Sciatic nerve (tissue), 2 donors: ENCODE results near the gene CGB8. TPM values are rescaled to one million over a fixed set of nuclear protein-coding genes. Genes with fewer than 3 reads are reported as not detected.
"Not testable (repeated sequence)": the region's sequence is repeated elsewhere in the genome, so short reads cannot be mapped to it uniquely, and the experiment has no call there.

Experiments used
- ATAC-seq: fragments of 200-7000 bp; cut with Tn5 transposase; one replicate; pipeline ENCODE4 v1.9.1; 2020; ENCODE audit warnings: mild to moderate bottlenecking, moderate library complexity
- DNase-seq: peaks from one replicate; pipeline ENCODE4 v3.0.0-alpha.2; 2020; ENCODE audit warnings: low spot score
- intact Hi-C: fragments of 100-400 bp; cut with DNase I; formaldehyde crosslinking; loops from one replicate; pipeline ENCODE4 v1.14.2; 2022
- total RNA-seq: library from RNA; stranded (reverse); fragmentation: NEBNext Ultra II Directional; extraction: Animal tissue kit (Norgen Biotek cat#: 25700); gene quantifications from one replicate; pipeline ENCODE4 v1.2.1, GENCODE V29; 2021
- donor health status: DM: no; HTN: no; CAD: no.
- donor health status: DM: no; HTN: no; CAD: no.

Gene CGB8
- total RNA-seq, 1 donor from 2014 or later, result not detected

DNA sequence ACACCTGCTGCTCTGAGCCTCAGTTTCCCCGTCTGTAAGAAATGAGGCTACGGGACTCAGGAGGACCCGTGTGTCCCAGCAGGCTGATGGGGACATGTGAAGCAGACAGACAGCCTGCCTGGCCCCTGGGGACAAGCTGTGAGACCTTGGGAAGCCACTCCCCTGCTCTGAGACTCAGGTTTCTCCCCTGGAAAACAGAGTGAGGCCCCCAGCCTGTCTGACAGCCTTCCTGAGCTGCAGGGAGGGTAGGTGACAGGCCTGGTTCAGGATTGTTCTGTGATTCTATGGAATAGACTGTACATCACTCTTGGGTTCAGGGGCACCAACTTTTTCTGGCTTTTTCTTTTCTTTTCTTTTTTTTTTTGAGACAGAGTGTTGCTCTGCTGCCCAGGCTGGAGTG lies 18.6 kb upstream of the CGB8 start:
- intact Hi-C loops, result no loop called here
- ATAC-seq, result no peak
- DNase-seq, result no peak

DNA sequence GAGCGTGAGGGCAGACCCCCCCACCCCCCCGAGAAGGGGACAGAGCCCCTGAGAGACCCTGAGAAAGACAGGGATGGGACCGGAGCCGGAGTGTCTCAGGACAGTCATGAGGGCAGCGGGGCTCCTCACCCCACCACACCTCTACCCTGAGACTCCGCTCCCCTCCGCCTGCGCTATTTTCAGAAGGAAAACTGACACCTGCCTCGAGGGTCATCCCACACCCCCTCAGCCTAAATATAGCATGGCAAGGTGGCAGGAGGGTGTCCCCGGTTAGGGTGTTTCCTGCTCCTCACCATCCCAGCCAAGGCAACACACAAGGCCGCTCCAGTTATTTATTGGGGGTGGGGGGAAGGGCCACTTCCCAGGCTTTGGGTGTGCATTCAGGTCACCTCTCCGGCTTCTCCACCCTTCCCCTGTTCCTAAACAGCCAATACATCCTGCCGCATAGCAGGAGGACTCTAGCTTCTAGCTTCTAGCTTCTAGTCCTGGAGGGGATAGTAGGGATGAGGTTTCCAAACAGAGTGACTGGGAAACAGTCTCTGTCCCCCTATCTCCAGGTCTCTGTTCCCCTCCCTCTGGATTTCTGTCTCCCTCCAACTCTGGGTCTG lies 17.1 kb upstream of the CGB8 start:
- ATAC-seq (no peak), DNase-seq (no peak)
- intact Hi-C loops, result no loop called here

DNA sequence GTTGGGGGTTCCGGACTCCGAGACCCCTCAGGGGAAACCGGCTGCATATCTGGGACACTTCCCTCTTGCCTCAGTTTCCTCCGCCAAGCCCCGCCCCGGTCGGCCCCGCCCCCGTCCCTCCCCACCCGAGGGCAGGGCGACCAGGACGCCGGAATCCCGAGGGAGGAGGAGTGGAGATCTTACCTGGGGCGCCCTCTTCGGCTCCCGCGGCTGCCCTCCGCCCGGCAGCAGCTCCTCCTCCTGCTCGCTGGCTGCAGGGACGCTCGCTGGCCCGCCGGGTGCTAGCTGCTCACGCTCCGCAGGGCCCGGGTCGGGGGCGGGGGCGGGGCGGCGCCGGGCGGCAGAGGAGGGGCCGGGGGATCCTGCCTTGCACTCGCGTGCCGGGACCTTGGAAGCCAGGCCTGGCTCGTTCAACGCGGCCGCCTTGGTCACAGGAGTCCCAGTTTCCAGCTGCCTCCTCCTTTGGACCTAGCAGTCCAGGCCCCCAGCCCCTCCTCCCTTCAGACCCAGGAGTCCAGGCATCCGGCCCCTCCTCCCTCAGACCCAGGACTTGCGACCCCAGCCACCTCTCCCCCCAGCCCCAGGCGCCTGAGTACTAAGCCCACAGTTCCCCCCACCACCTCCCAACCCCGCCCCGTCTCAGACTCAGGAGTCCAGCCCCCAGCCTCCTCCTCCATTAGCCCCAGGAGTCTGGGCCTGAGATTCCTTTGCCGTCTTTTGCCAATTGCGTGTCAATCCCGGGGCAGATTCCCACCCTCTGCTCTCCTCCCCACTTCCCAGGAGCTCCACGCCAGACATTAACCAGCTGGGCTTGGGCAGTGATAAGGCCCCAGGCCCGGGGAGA lies 16.1 kb upstream of the CGB8 start, which contains the start of gene NTF4:
Gene NTF4 (minus strand): TSS at position 51 of the 844 bp plus-strand sequence. CDS start 2,821 bp downstream, outside the sequence.
- no peak for ATAC-seq
- DNase-seq, result no peak
- intact Hi-C loops, result no loop called here

DNA sequence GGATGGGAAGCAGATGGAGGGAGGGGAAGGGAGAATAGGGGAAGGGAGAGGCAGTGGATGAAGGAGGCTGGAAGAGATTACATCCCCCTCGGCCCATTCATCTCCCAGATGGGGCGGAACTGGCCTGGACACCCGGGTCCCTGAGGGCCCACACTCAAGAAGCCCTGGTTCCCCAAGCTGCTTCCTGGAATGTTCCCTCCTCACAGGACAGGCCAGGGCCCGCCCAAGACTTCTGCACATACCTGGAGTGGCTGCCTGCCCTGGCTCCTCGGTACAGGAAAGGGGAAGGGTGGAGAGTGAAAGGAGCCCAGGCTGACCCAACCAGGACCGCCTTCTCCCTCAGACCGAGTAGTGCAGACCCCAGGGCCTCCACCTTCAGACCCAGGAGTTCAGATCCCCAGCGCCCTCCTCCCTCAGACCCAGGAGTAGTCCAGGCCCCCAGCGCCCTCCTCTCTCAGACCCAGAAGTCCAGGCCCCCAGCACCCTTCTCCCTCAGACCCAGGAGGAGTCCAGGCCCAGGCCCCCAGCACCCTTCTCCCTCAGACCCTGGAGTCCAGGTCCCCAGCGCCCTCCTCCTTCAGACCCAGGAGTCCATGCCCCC lies 15.2 kb upstream of the CGB8 start:
- intact Hi-C loops, result no loop called here
- ATAC-seq (peak; percentile 17), DNase-seq (no peak)

DNA sequence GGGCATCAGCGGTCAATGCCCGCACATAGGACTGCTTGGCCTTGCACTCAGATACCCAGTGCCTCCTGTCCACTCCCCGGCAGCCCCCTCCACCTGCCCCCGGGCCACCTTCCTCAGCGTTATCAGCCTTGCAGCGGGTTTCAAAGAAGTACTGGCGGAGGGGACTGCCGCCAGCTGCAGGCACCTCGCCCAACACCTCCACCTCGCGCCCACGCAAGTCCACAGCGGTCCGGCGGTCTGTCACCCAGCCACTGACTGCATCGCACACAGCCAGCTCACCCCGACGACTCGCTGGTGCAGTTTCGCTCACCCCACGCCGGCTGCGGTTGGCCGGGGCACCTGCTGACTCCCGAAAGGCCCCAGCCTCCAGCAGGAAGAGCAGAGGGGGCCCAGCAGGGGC lies 12.5 kb upstream of the CGB8 start:
- no peak for DNase-seq
- intact Hi-C loops, result no loop called here
- no peak for ATAC-seq

- no peak for DNase-seq
- ATAC-seq, result no peak
- intact Hi-C loops, result no loop called here
Measured at GRCh38 chr19:49061000-49061399, 12.1 kb upstream of the CGB8 start.

- no peak for ATAC-seq
- DNase-seq, result no peak
- intact Hi-C loops, result no loop called here
Measured at GRCh38 chr19:49059053-49059452, 10.1 kb upstream of the CGB8 start.

DNA sequence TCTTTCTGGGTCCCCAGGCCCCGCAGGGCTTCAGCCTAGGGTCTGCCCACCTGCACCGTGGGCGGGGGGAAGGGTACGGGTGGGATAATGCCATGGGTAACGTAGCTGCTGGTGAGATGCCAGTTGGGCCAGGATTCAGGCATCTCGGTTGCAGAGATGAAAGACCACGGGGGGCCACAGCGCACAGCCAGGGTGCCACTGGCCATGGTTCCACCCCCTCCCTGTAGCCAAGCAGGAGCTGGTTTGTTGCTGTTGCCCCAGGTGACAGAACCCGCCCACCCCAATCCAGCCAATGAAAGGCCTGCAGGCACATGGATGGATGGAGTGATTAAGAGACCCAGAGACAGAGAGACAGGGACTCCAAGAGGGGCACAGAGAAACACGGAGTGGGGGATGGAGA lies 9.7 kb upstream of the CGB8 start:
- no peak for DNase-seq
- intact Hi-C loops, result no loop called here
- no peak for ATAC-seq

- intact Hi-C loops, result no loop called here
- DNase-seq, result peak; percentile 81
- peak; percentile 77 for ATAC-seq
Measured at GRCh38 chr19:49057636-49058234, 8.8 kb upstream of the CGB8 start, which contains the start of gene CGB7. TSS of gene CGB7 (minus strand) at chr19:49057749. CDS start at chr19:49055375, 2,374 bp downstream.

DNA sequence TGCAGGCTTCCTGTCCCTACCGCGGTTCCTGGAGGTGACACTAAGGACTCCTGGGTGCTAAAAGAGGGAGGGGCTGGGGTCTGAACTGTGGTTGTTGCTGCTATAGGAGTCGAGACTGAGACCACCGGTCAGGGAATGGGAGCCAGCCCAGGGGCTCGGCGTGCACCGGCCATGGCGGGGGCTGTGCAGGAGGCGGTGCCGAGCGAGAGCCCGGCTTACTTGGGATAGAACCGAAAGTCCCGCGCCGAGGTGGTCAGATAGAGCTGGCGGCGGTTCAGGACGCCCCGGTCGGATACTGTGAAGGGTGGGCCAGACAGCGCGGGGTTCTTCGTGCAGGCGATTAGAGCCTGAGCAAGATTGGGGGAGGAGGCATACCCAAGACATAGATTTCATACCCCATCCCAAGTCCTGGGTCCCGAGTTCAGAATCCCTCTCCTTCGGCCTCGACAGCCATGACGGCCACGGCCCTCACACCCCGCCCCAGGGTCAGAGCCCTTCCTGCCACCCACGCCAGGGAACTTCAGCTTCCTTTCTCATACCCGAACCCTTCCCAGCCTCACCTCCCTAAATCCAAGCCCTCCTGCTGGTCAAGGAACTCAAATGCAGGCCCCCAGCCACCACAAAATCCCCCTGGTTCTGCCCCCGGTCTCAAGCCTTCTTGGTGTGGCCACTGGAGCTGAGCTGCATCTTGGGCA lies 8.1 kb upstream of the CGB8 start:
- intact Hi-C loops, DNase-seq: not testable (repeated sequence)
- peak; percentile 38 for ATAC-seq

- DNase-seq (peak; percentile 76), ATAC-seq (peak; percentile 82)
- intact Hi-C loops, result no loop called here
Measured at GRCh38 chr19:49056101-49056901, 7.4 kb upstream of the CGB8 start.

- DNase-seq, intact Hi-C loops, ATAC-seq: not testable (repeated sequence)
Measured at GRCh38 chr19:49050376-49051033, 1.6 kb upstream of the CGB8 start.

DNA sequence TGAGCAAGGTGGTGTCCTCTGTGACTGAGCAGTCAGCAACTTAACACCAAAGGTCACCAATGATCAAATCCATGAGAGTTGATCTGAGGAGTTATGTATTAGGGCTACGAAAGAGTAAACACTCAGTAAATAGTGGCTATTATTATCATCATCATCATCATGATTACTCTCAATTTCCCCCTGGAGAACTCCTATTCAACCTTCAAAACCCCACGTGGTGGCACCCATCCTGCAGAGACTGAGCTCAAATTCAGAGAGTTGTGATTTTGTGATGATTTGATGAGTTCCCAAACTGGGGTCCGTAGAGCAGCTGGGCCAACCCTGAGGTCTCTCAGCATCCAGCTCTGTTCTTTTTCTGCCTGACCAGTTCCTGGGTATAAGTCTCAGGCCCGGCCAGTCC lies 923 bp upstream of the CGB8 start:
- intact Hi-C loops, DNase-seq, ATAC-seq: not testable (repeated sequence)

DNA sequence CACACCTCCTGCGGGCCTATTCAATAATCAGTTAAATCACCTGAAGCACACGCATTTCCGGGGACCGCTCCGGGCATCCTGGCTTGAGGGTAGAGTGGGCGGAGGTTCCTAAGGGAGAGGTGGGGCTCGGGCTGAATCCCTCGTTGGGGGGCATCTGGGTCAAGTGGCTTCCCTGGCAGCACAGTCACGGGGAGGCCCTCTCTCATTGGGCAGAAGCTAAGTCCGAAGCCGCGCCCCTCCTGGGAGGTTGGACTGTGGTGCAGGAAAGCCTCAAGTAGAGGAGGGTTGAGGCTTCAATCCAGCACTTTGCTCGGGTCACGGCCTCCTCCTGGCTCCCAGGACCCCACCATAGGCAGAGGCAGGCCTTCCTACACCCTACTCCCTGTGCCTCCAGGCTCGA lies 5.4 kb downstream of the CGB8 start, which contains the start of gene CGB5:
Gene CGB5 (plus strand): TSS at position 301 of the 400 bp plus-strand sequence. CDS start 362 bp downstream, outside the sequence.
- ATAC-seq, DNase-seq, intact Hi-C loops: not testable (repeated sequence)

- intact Hi-C loops, DNase-seq, ATAC-seq: not testable (repeated sequence)
Measured at GRCh38 chr19:49042666-49043065, 6.2 kb downstream of the CGB8 start.

- intact Hi-C loops, result no loop called here
- DNase-seq (no peak), ATAC-seq (no peak)
Measured at GRCh38 chr19:49042177-49042576, 6.7 kb downstream of the CGB8 start.

- ATAC-seq, result not testable (repeated sequence)
Measured at GRCh38 chr19:49039736-49040135, 9.2 kb downstream of the CGB8 start.

More at GRCh38 chr19:49039736-49040135, 9.2 kb downstream of the CGB8 start:
- intact Hi-C loops, DNase-seq: not testable (repeated sequence)
